CD14-positive monocyte (primary cell): ENCODE measurements around the gene PTP4A1. TPM values are rescaled to one million over a fixed set of nuclear protein-coding genes. Genes with fewer than 3 reads are reported as not detected.

Source experiments
- DNase-seq, 3 donors: peaks; one replicate each; pipeline ENCODE4 v3.0.0-alpha.2; 2011 to 2022
- H2AFZ ChIP-seq: 2 replicates; pipeline ENCODE4 v1.6.0; 2012; ENCODE audit warnings: mild to moderate bottlenecking, low read depth, low read length, inconsistent platforms; ENCODE audit not compliant: insufficient read depth, poor library complexity, severe bottlenecking
- H3K27ac ChIP-seq, 2 donors: 1 replicate in 1 of 2; 2 replicates in 1 of 2; pipeline ENCODE4 v1.5.1; 2012 to 2013; ENCODE audit warnings: low read length in 2 of 2, control low read depth in 1 of 2, inconsistent platforms in 1 of 2, low read depth in 1 of 2, mild to moderate bottlenecking in 1 of 2
- H3K27me3 ChIP-seq, 2 donors: one replicate each; pipeline versions ENCODE4 v1.6.0 to v1.6.1; 2011 to 2013; ENCODE audit warnings: low read length in 2 of 2; ENCODE audit not compliant: control insufficient read depth in 2 of 2, insufficient read depth in 2 of 2
- H3K36me3 ChIP-seq, 2 donors: replicated peaks in 1 of 2; 1 replicate in 1 of 2; 2 replicates in 1 of 2; pipeline versions ENCODE4 v1.5.1 to v1.6.1; 2012 to 2013; ENCODE audit warnings: low read length in 2 of 2, control low read depth in 1 of 2, inconsistent platforms in 1 of 2, mild to moderate bottlenecking in 1 of 2; ENCODE audit not compliant: insufficient read depth in 2 of 2, control insufficient read depth in 1 of 2
- H3K4me1 ChIP-seq, 2 donors: 1 replicate in 1 of 2; 2 replicates in 1 of 2; pipeline versions ENCODE4 v1.5.1 to v1.6.1; 2012 to 2013; ENCODE audit warnings: low read length in 2 of 2, control low read depth in 1 of 2, inconsistent platforms in 1 of 2, mild to moderate bottlenecking in 1 of 2, moderate library complexity in 1 of 2; ENCODE audit not compliant: insufficient read depth in 2 of 2, control insufficient read depth in 1 of 2
- H3K4me2 ChIP-seq: replicated peaks from 2 replicates; pipeline ENCODE3; 2012; ENCODE audit warnings: low read length, moderate library complexity, mild to moderate bottlenecking; ENCODE audit not compliant: poor library complexity, severe bottlenecking; ENCODE audit errors: extremely low read depth
- H3K4me3 ChIP-seq, 3 experiments: fragments of 200-600 bp in 1 of 3; sonication (generic) in 1 of 3; replicated peaks in 1 of 3; 1 replicate in 2 of 3; 2 replicates in 1 of 3; pipeline ENCODE4 v1.5.1; 2011 to 2013; ENCODE audit warnings: low read length in 3 of 3, mild to moderate bottlenecking in 3 of 3, control low read depth in 2 of 3, low read depth in 2 of 3, inconsistent platforms in 1 of 3, moderate library complexity in 1 of 3
- H3K79me2 ChIP-seq: 2 replicates; pipeline ENCODE4 v1.6.0; 2012; ENCODE audit warnings: mild to moderate bottlenecking, control low read depth, inconsistent platforms, low read length, moderate library complexity; ENCODE audit not compliant: insufficient read depth
- H3K9ac ChIP-seq: 2 replicates; pipeline ENCODE4 v1.6.0; 2017; ENCODE audit warnings: low read length, mild to moderate bottlenecking; ENCODE audit not compliant: insufficient read depth, poor library complexity, severe bottlenecking
- H3K9me3 ChIP-seq, 2 donors: replicated peaks in 1 of 2; 1 replicate in 1 of 2; 2 replicates in 1 of 2; pipeline versions ENCODE4 v1.5.1 to v1.6.1; 2012 to 2013; ENCODE audit warnings: low read length in 2 of 2, control low read depth in 1 of 2; ENCODE audit not compliant: control insufficient read depth in 1 of 2, insufficient read depth in 1 of 2
- H4K20me1 ChIP-seq: 2 replicates; pipeline ENCODE4 v1.6.0; 2012; ENCODE audit warnings: mild to moderate bottlenecking, low read length, control low read depth, moderate library complexity; ENCODE audit not compliant: insufficient read depth
- H3K27ac Mint-ChIP-seq, 7 donors: one replicate each; pipeline ENCODE4 v1.8.0; 2020; ENCODE audit warnings: mild to moderate bottlenecking in 7 of 7, mixed read lengths in 7 of 7, moderate library complexity in 6 of 7, inconsistent platforms in 2 of 7
- H3K27me3 Mint-ChIP-seq, 3 donors: one replicate each; pipeline ENCODE4 v1.8.0; 2021 to 2022; ENCODE audit warnings: low read depth in 3 of 3, mild to moderate bottlenecking in 3 of 3, mixed read lengths in 3 of 3, moderate library complexity in 3 of 3, inconsistent platforms in 1 of 3
- H3K36me3 Mint-ChIP-seq, 2 donors: one replicate each; pipeline ENCODE4 v1.8.0; 2020; ENCODE audit warnings: mixed read lengths in 2 of 2, inconsistent platforms in 1 of 2, mild to moderate bottlenecking in 1 of 2
- H3K4me1 Mint-ChIP-seq: one replicate; pipeline ENCODE4 v1.8.0; 2020; ENCODE audit warnings: mild to moderate bottlenecking, mixed read lengths
- H3K4me3 Mint-ChIP-seq, 2 donors: one replicate each; pipeline ENCODE4 v1.8.0; 2020; ENCODE audit warnings: mild to moderate bottlenecking in 2 of 2, mixed read lengths in 2 of 2, moderate library complexity in 1 of 2
- H3K9me3 Mint-ChIP-seq, 7 donors: one replicate each; pipeline ENCODE4 v1.8.0; 2020 to 2022; ENCODE audit warnings: mixed read lengths in 7 of 7, mild to moderate bottlenecking in 6 of 7, moderate library complexity in 6 of 7, inconsistent platforms in 2 of 7
- CTCF ChIP-seq: fragments of 200-600 bp; IDR thresholded peaks from one replicate; pipeline ENCODE4 v1.8.0; 2022; ENCODE audit warnings: antibody characterized with exemption, mild to moderate bottlenecking
- WGBS: methylation state at CpG from one replicate; pipeline ENCODE4 v1.1.5; 2013; ENCODE audit warnings: missing lambda C conversion rate; ENCODE audit not compliant: insufficient coverage; 5-methylcytosine and 5-hydroxymethylcytosine counted together
- intact Hi-C, 2 donors: fragments of 100-400 bp; cut with micrococcal nuclease; formaldehyde crosslinking; loops; one replicate each; pipeline versions ENCODE4 v1.15.0 to v1.15.1; 2023
- polyA plus RNA-seq, 3 donors: library from polyadenylated mRNA; depleted of rRNA in 1 of 3; unstranded in 2 of 3; stranded (reverse) in 1 of 3; fragments of 300-500 nt in 2 of 3; fragments of >200 nt in 1 of 3; fragmentation: Illumina TruSeq in 2 of 3; gene quantifications; 1 replicate in 2 of 3; 2 replicates in 1 of 3; pipeline ENCODE4 v1.2.3, GENCODE V29; 2012 to 2021

Gene PTP4A1
- polyA plus RNA-seq, 3 donors, result 73.4 to 106 (median 96.1) TPM

GRCh38 chr6:63549076-63549475 is 23.2 kb upstream of the PTP4A1 start:
- H3K4me1 ChIP-seq, result no peaks in the 10 kb centered on the region
- H3K79me2 ChIP-seq, result no peaks in the 10 kb centered on the region
- no peak for TF ChIP-seq CTCF
- no peak for DNase-seq
- Mint-ChIP-seq H3K27me3 (peaks cover 0 to 2% (median 2%) of the 10 kb centered on the region in 3 donors), H3K27ac (no peak overlapping the region), H3K4me1 (no peaks in the 10 kb centered on the region), H3K9me3 (peaks cover 0 to 2% (median 0%) of the 10 kb centered on the region in 7 donors), H3K4me3 (no peak overlapping the region), H3K36me3 (no peaks in the 10 kb centered on the region)
- H3K4me2 ChIP-seq, result no peak overlapping the region
- H2AFZ ChIP-seq, result no peak overlapping the region
- H3K9ac ChIP-seq, result no peak overlapping the region
- intact Hi-C loops, result no loop called here
- H3K4me3 ChIP-seq, result no peak overlapping the region
- no peaks in the 10 kb centered on the region for H3K9me3 ChIP-seq
- no peaks in the 10 kb centered on the region for H3K27me3 ChIP-seq
- no peaks in the 10 kb centered on the region for H3K36me3 ChIP-seq
- 90% methylated on average over 2 of the region's 5 CpGs for WGBS
- no peak overlapping the region for H3K27ac ChIP-seq
- no peaks in the 10 kb centered on the region for H4K20me1 ChIP-seq

GRCh38 chr6:63553208-63553607 is 19.1 kb upstream of the PTP4A1 start:
- Mint-ChIP-seq H3K9me3 (peaks cover 0 to 2% (median 0%) of the 10 kb centered on the region in 7 donors), H3K36me3 (no peaks in the 10 kb centered on the region), H3K27me3 (peaks cover 0 to 4% (median under 1%) of the 10 kb centered on the region in 3 donors), H3K27ac (no peak overlapping the region), H3K4me3 (no peak overlapping the region), H3K4me1 (no peaks in the 10 kb centered on the region)
- Histone ChIP-seq H3K4me3 (no peak overlapping the region), H3K27ac (no peak overlapping the region), H3K36me3 (no peaks in the 10 kb centered on the region), H3K27me3 (no peaks in the 10 kb centered on the region), H3K9ac (no peak overlapping the region), H3K4me2 (no peak overlapping the region), H3K4me1 (no peaks in the 10 kb centered on the region), H2AFZ (no peak overlapping the region), H3K9me3 (no peaks in the 10 kb centered on the region), H4K20me1 (no peaks in the 10 kb centered on the region), H3K79me2 (no peaks in the 10 kb centered on the region)
- WGBS, result no CpG with 5 or more reads among the region's 3 CpGs
- DNase-seq, result no peak
- TF ChIP-seq CTCF, result no peak
- intact Hi-C loops, result no loop called here
